Activated CD4-positive, alpha-beta T cell treated with anti-CD3 and anti-CD28 coated beads for 36 hours (primary cell): Measurements from ENCODE around the gene SWSAP1. TPM values are rescaled to one million over a fixed set of nuclear protein-coding genes. Genes with fewer than 3 reads are reported as not detected.

Source experiments
- total RNA-seq, 2 experiments: library from RNA; stranded (reverse); gene quantifications; one replicate each; pipeline ENCODE4 v1.2.3, GENCODE V29; 2021

The SWSAP1 gene
- total RNA-seq, 2 experiments from 2014 or later = 1.5 to 1.7 TPM

Other genes starting within 250 kb of the SWSAP1 start
- 10 to 100 TPM; 59.6 to 72.2 TPM for gene SPC24, start 218.9 kb upstream of the SWSAP1 start, total RNA-seq
- gene KANK2, start 177.1 kb upstream of the SWSAP1 start, total RNA-seq = 1 to 10 TPM in 1 of 2 experiments, under 1 TPM in 1; 0.91 to 1.2 TPM
- not detected for gene ANGPTL8, start 135.0 kb upstream of the SWSAP1 start, total RNA-seq
- gene DOCK6, start 112.1 kb upstream of the SWSAP1 start, total RNA-seq = 1 to 10 TPM; 2.8 to 4.6 TPM
- gene TSPAN16, start 78.5 kb upstream of the SWSAP1 start, total RNA-seq = not detected
- 1 to 10 TPM; 7.5 to 8.9 TPM for gene RAB3D, start 35.0 kb upstream of the SWSAP1 start, total RNA-seq
- gene TMEM205, start 28.4 kb upstream of the SWSAP1 start, total RNA-seq = 10 to 100 TPM; 28.0 to 32.6 TPM
- 10 to 100 TPM; 15.3 to 18.0 TPM for gene CCDC159, start 28.1 kb upstream of the SWSAP1 start, total RNA-seq
- 1 to 10 TPM; 2.1 to 2.2 TPM for gene PLPPR2, start 19.2 kb upstream of the SWSAP1 start, total RNA-seq
- 1 to 10 TPM; 8.0 to 8.4 TPM for gene EPOR, start 9.6 kb downstream of the SWSAP1 start, total RNA-seq
- gene RGL3, start 44.6 kb downstream of the SWSAP1 start, total RNA-seq = not detected
- under 1 TPM; 0.16 to 0.25 TPM for gene ODAD3, start 60.5 kb downstream of the SWSAP1 start, total RNA-seq
- gene PRKCSH, start 61.0 kb downstream of the SWSAP1 start, total RNA-seq = 100 to 1,000 TPM; 225 to 269 TPM
- gene ELAVL3, start 106.4 kb downstream of the SWSAP1 start, total RNA-seq = under 1 TPM in 1 of 2 experiments, not detected in 1; 0.09 TPM
- gene ZNF653, start 131.2 kb downstream of the SWSAP1 start, total RNA-seq = 10 to 100 TPM; 13.1 to 16.6 TPM
- 10 to 100 TPM; 37.2 to 44.6 TPM for gene ECSIT, start 154.5 kb downstream of the SWSAP1 start, total RNA-seq
- gene CNN1, start 164.2 kb downstream of the SWSAP1 start, total RNA-seq = not detected
- gene ELOF1, start 184.6 kb downstream of the SWSAP1 start, total RNA-seq = 10 to 100 TPM; 48.0 to 53.7 TPM
- 10 to 100 TPM; 10.3 to 12.4 TPM for gene ACP5, start 203.0 kb downstream of the SWSAP1 start, total RNA-seq
- 1 to 10 TPM; 6.4 to 6.7 TPM for gene ZNF627, start 222.8 kb downstream of the SWSAP1 start, total RNA-seq